GM21717 (cell line): Measurements from ENCODE around the gene LYAR.

Experiments
- ATAC-seq: cut with Tn5 transposase; IDR thresholded peaks from one replicate; pipeline ENCODE4 v1.9.1; 2021; ENCODE audit warnings: mild to moderate bottlenecking, moderate library complexity; ENCODE audit not compliant: unreplicated experiment

Gene LYAR

GRCh38 chr4:4317496-4318232 is 27.7 kb upstream of the LYAR start:
- no peak for ATAC-seq

GRCh38 chr4:4316150-4316495 is 26.2 kb upstream of the LYAR start:
- ATAC-seq, result no peak

GRCh38 chr4:4315461-4316149 is 25.7 kb upstream of the LYAR start:
- ATAC-seq, result no peak

GRCh38 chr4:4311193-4311592 is 21.2 kb upstream of the LYAR start:
- no peak for ATAC-seq

- no peak for ATAC-seq
These were observed 19.0 kb upstream of the LYAR start for GRCh38 chr4:4308800-4309441.

GRCh38 chr4:4306920-4307319 is 17.0 kb upstream of the LYAR start:
- no peak for ATAC-seq

GRCh38 chr4:4302416-4302815 is 12.5 kb upstream of the LYAR start:
- no peak for ATAC-seq

- no peak for ATAC-seq
These were observed 12.0 kb upstream of the LYAR start for GRCh38 chr4:4302001-4302400.

GRCh38 chr4:4299006-4299405 is 9.1 kb upstream of the LYAR start:
- no peak for ATAC-seq

- ATAC-seq, result no peak
These were observed 6.4 kb upstream of the LYAR start for GRCh38 chr4:4296283-4296846.

- no peak for ATAC-seq
These were observed 3.3 kb upstream of the LYAR start for GRCh38 chr4:4293279-4293678.

- ATAC-seq, result peak; percentile 27
These were observed 385 bp downstream of the LYAR start for GRCh38 chr4:4289597-4289940.

- no peak for ATAC-seq
These were observed 899 bp downstream of the LYAR start for GRCh38 chr4:4289055-4289454.

- no peak for ATAC-seq
These were observed 1.9 kb downstream of the LYAR start for GRCh38 chr4:4288098-4288497.

- no peak for ATAC-seq
These were observed 4.9 kb downstream of the LYAR start for GRCh38 chr4:4284827-4285618.

- no peak for ATAC-seq
These were observed 8.2 kb downstream of the LYAR start for GRCh38 chr4:4281787-4282186.

GRCh38 chr4:4277531-4277930 is 12.4 kb downstream of the LYAR start:
- no peak for ATAC-seq

GRCh38 chr4:4274226-4274625 is 15.7 kb downstream of the LYAR start:
- ATAC-seq, result no peak

GRCh38 chr4:4271912-4272311 is 18.0 kb downstream of the LYAR start:
- ATAC-seq, result no peak

- ATAC-seq, result no peak
These were observed 19.4 kb downstream of the LYAR start for GRCh38 chr4:4270529-4270928.

GRCh38 chr4:4269856-4270255 is 20.1 kb downstream of the LYAR start:
- ATAC-seq, result no peak
